Right renal cortex interstitium (tissue), 3 donors: ENCODE results near the gene ZNF488. TPM values are rescaled to one million over a fixed set of nuclear protein-coding genes. Genes with fewer than 3 reads are reported as not detected.
A peak's percentile ranks its signal among the peaks of the same experiment; 100 is the strongest.

ENCODE experiments used
- DNase-seq, 3 donors: peaks; one replicate each; pipeline ENCODE4 v3.0.0-alpha.2; 2013; ENCODE audit warnings: low read depth in 3 of 3, low spot score in 2 of 3
- polyA plus RNA-seq, 3 donors: library from polyadenylated mRNA; unstranded; fragments of 120-200 nt; gene quantifications; one replicate each; pipeline ENCODE4 v1.2.1, GENCODE V29; 2013; ENCODE audit not compliant: insufficient read length in 3 of 3

Gene ZNF488
- polyA plus RNA-seq, 3 donors = 5.9 to 6.6 (median 6.4) TPM

- no peak for DNase-seq
Observed at GRCh38 chr10:47350671-47351640, 33.1 kb downstream of the ZNF488 start.

- no peak for DNase-seq
Observed at GRCh38 chr10:47349941-47350371, 34.1 kb downstream of the ZNF488 start.

GRCh38 chr10:47349516-47349915 lies 34.6 kb downstream of the ZNF488 start:
- DNase-seq = no peak

- no peak for DNase-seq
Observed at GRCh38 chr10:47348661-47349470, 35.2 kb downstream of the ZNF488 start.

GRCh38 chr10:47348138-47348651 lies 35.9 kb downstream of the ZNF488 start, which contains the start of gene RBP3:
Gene RBP3, plus strand, starts transcription at chr10:47348363. Its CDS starts 122 bp downstream, at chr10:47348485.
- no peak for DNase-seq

GRCh38 chr10:47347303-47347675 lies 36.8 kb downstream of the ZNF488 start:
- no peak for DNase-seq

- DNase-seq = no peak
Observed at GRCh38 chr10:47346581-47347302, 37.4 kb downstream of the ZNF488 start.

- DNase-seq = no peak
Observed at GRCh38 chr10:47344996-47345870, 38.9 kb downstream of the ZNF488 start.

GRCh38 chr10:47340608-47341170 lies 43.4 kb downstream of the ZNF488 start:
- DNase-seq = peak; percentile 14 to 34 (median 19)

GRCh38 chr10:47339759-47340607 lies 44.1 kb downstream of the ZNF488 start:
- DNase-seq = no peak

- DNase-seq = no peak
Observed at GRCh38 chr10:47339186-47339735, 44.8 kb downstream of the ZNF488 start.

GRCh38 chr10:47337310-47337709 lies 46.8 kb downstream of the ZNF488 start:
- no peak for DNase-seq

- no peak for DNase-seq
Observed at GRCh38 chr10:47336387-47337134, 47.5 kb downstream of the ZNF488 start.

GRCh38 chr10:47335906-47336305 lies 48.2 kb downstream of the ZNF488 start:
- DNase-seq = no peak

GRCh38 chr10:47334466-47335295 lies 49.4 kb downstream of the ZNF488 start:
- no peak for DNase-seq

- DNase-seq = no peak
Observed at GRCh38 chr10:47333532-47333931, 50.6 kb downstream of the ZNF488 start.
